Liver (tissue), 10 donors: ENCODE results near the gene ZNF141. TPM values are rescaled to one million over a fixed set of nuclear protein-coding genes. Genes with fewer than 3 reads are reported as not detected.

ENCODE experiments used
- DNase-seq: peaks from one replicate; pipeline ENCODE4 v3.0.0-alpha.2; 2017; ENCODE audit warnings: low spot score
- H3K27ac ChIP-seq, 2 donors: one replicate each; pipeline ENCODE4 v1.7.0; 2013; ENCODE audit warnings: inconsistent platforms in 2 of 2, low read length in 2 of 2, control low read depth in 1 of 2, low read depth in 1 of 2, mild to moderate bottlenecking in 1 of 2
- H3K27me3 ChIP-seq, 4 donors: one replicate each; pipeline versions ENCODE4 v1.6.1 to v1.7.0; 2013; ENCODE audit warnings: low read length in 3 of 4, inconsistent platforms in 1 of 4, mild to moderate bottlenecking in 1 of 4, moderate library complexity in 1 of 4; ENCODE audit not compliant: control insufficient read depth in 4 of 4, insufficient read depth in 4 of 4
- H3K36me3 ChIP-seq, 4 donors: one replicate each; pipeline versions ENCODE4 v1.6.1 to v1.7.0; 2013; ENCODE audit warnings: low read length in 3 of 4, mild to moderate bottlenecking in 3 of 4, low read depth in 1 of 4, moderate library complexity in 1 of 4; ENCODE audit not compliant: control insufficient read depth in 4 of 4, insufficient read depth in 3 of 4
- H3K4me1 ChIP-seq, 4 donors: one replicate each; pipeline versions ENCODE4 v1.6.1 to v1.7.0; 2013; ENCODE audit warnings: low read length in 3 of 4, mild to moderate bottlenecking in 3 of 4, moderate library complexity in 1 of 4; ENCODE audit not compliant: control insufficient read depth in 4 of 4, insufficient read depth in 4 of 4
- H3K4me3 ChIP-seq, 3 donors: one replicate each; pipeline versions ENCODE4 v1.6.1 to v1.7.0; 2013; ENCODE audit warnings: low read length in 3 of 3, control low read depth in 1 of 3, low read depth in 1 of 3, mild to moderate bottlenecking in 1 of 3
- H3K9ac ChIP-seq, 2 donors: one replicate each; pipeline ENCODE4 v1.7.0; 2013; ENCODE audit warnings: low read length in 2 of 2, mild to moderate bottlenecking in 2 of 2, moderate library complexity in 2 of 2, control low read depth in 1 of 2, low read depth in 1 of 2
- H3K9me3 ChIP-seq, 4 donors: one replicate each; pipeline versions ENCODE4 v1.6.1 to v1.7.0; 2013; ENCODE audit warnings: low read length in 3 of 4; ENCODE audit not compliant: control insufficient read depth in 4 of 4
- EGR1 ChIP-seq, 2 donors: IDR thresholded peaks; 2 replicates each; pipeline ENCODE4 v1.6.1; 2016 to 2018; ENCODE audit warnings: antibody characterized with exemption in 2 of 2, low read depth in 2 of 2
- FOXA1 ChIP-seq: IDR thresholded peaks from 2 replicates; pipeline ENCODE4 v1.6.1; 2016; ENCODE audit warnings: antibody characterized with exemption
- FOXA2 ChIP-seq: IDR thresholded peaks from 2 replicates; pipeline ENCODE4 v1.6.1; 2016; ENCODE audit warnings: antibody characterized with exemption
- GABPA ChIP-seq, 2 donors: IDR thresholded peaks in 1 of 2; conservative IDR thresholded peaks in 1 of 2; 2 replicates each; pipeline ENCODE4 v1.6.1; 2016; ENCODE audit warnings: antibody characterized with exemption in 2 of 2, mild to moderate bottlenecking in 1 of 2, moderate library complexity in 1 of 2
- HNF4A ChIP-seq, 2 donors: conservative IDR thresholded peaks; 2 replicates each; pipeline ENCODE4 v1.6.1; 2016; ENCODE audit warnings: antibody characterized with exemption in 2 of 2, mild to moderate bottlenecking in 2 of 2
- HNF4G ChIP-seq: IDR thresholded peaks from 2 replicates; pipeline ENCODE4 v1.6.1; 2016; ENCODE audit warnings: antibody characterized with exemption
- NR2F2 ChIP-seq: IDR thresholded peaks from 2 replicates; pipeline ENCODE4 v1.6.1; 2016; ENCODE audit warnings: antibody characterized with exemption
- RAD21 ChIP-seq, 2 donors: IDR thresholded peaks; 2 replicates each; pipeline ENCODE4 v1.6.1; 2016; ENCODE audit warnings: antibody characterized with exemption in 2 of 2, mild to moderate bottlenecking in 2 of 2
- RXRA ChIP-seq, 2 donors: IDR thresholded peaks; 2 replicates each; pipeline ENCODE4 v1.6.1; 2017 to 2018; ENCODE audit warnings: antibody characterized with exemption in 2 of 2, mild to moderate bottlenecking in 1 of 2
- SP1 ChIP-seq: IDR thresholded peaks from 2 replicates; pipeline ENCODE4 v1.6.1; 2018; ENCODE audit warnings: antibody characterized with exemption, mild to moderate bottlenecking
- TAF1 ChIP-seq: conservative IDR thresholded peaks from 2 replicates; pipeline ENCODE4 v1.6.1; 2016; ENCODE audit warnings: antibody characterized with exemption, mild to moderate bottlenecking
- YY1 ChIP-seq: IDR thresholded peaks from 2 replicates; pipeline ENCODE4 v1.6.1; 2016; ENCODE audit warnings: antibody characterized with exemption, mild to moderate bottlenecking
- WGBS: extraction: QIAGEN DNeasy Blood & Tissue Kit; methylation state at CpG from one replicate; pipeline ENCODE4 v1.1.7; 2013; 5-methylcytosine and 5-hydroxymethylcytosine counted together
- polyA plus RNA-seq, 2 donors: library from polyadenylated mRNA; stranded (reverse) in 1 of 2; unstranded in 1 of 2; fragments of 200-250 nt in 1 of 2; fragments of >200 nt in 1 of 2; fragmentation: Nextera tagmentation in 1 of 2; extraction: Ambion mirVana in 1 of 2; gene quantifications; one replicate each; pipeline versions ENCODE4 v1.2.1 to v1.2.3, GENCODE V29; 2013 to 2015
- small RNA-seq: library from RNA; depleted of rRNA; stranded (forward); fragments of <200 nt; gene quantifications from one replicate; pipeline ENCODE3, GENCODE V24; 2014
- total RNA-seq, 2 donors: library from RNA; depleted of rRNA; stranded (reverse); fragments of >200 nt; gene quantifications; one replicate each; pipeline ENCODE4 v1.2.3, GENCODE V29; 2014
- TF ChIP-seq, protein P1 (sequence below): IDR thresholded peaks from 2 replicates; pipeline ENCODE4 v1.6.1; 2016; ENCODE audit warnings: antibody characterized with exemption, mild to moderate bottlenecking
- TF ChIP-seq, protein P2 (sequence below): IDR thresholded peaks from 2 replicates; pipeline ENCODE4 v1.6.1; 2016; ENCODE audit warnings: antibody characterized with exemption
- TF ChIP-seq, protein P3 (sequence below): IDR thresholded peaks from 2 replicates; pipeline ENCODE4 v1.6.1; 2016; ENCODE audit warnings: antibody characterized with exemption
- donor health status: healthy.
- donor health status: healthy.
- donor health status: healthy.
- donor health status: healthy.
- donor health status: healthy.

The ZNF141 gene
- total and polyA plus RNA-seq, 4 donors, result 2.1 to 15.4 (median 7.7) TPM

DNA sequence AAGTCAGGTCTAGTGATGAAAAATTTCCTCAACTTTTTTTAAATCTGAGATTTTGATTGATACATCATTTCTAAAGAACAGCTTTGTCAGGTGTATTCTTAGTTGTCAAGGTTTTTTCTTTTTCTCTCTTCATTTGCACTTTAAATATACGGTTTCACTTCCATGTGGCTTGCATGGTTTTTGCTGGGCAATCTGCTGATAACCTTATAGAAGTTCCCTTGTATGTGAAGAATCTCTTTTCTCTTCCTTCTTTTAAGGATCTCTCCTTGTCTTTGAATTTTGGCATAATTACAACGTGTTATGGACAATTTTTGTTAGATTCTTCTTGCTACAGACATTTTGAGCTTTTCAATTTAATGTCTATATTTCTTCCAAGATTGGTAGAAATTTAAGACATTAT is 85.0 kb downstream of the ZNF141 start:
- H3K27ac ChIP-seq, result no peak overlapping the region
- H3K27me3 ChIP-seq, result no peaks in the 10 kb centered on the region
- H3K9ac ChIP-seq, result no peak overlapping the region
- H3K9me3 ChIP-seq, result peaks cover 44 to 91% (median 46%) of the 10 kb centered on the region in 4 donors
- peaks cover 0 to 10% (median under 1%) of the 10 kb centered on the region in 4 donors for H3K36me3 ChIP-seq
- no peaks in the 10 kb centered on the region for H3K4me1 ChIP-seq
- DNase-seq, result no peak
- 88% methylated on average over 2 of the region's 2 CpGs for WGBS
- TF ChIP-seq RAD21 (IDR thresholded peaks at IDR 0.05) (no peak), TAF1 (no peak), NR2F2 (no peak), EGR1 (IDR thresholded peaks at IDR 0.05; ENCODE audit: low read depth in 2 of 2) (no peak), FOXA1 (no peak), FOXA2 (no peak), RXRA (IDR thresholded peaks at IDR 0.05) (no peak), GABPA (IDR thresholded peaks at IDR 0.05 in 1 of 2, conservative IDR thresholded peaks at IDR 0.05 in 1 of 2) (no peak), HNF4A (conservative IDR thresholded peaks at IDR 0.05) (no peak), SP1 (no peak), YY1 (no peak), HNF4G (no peak)
- TF ChIP-seq, protein P1, sequence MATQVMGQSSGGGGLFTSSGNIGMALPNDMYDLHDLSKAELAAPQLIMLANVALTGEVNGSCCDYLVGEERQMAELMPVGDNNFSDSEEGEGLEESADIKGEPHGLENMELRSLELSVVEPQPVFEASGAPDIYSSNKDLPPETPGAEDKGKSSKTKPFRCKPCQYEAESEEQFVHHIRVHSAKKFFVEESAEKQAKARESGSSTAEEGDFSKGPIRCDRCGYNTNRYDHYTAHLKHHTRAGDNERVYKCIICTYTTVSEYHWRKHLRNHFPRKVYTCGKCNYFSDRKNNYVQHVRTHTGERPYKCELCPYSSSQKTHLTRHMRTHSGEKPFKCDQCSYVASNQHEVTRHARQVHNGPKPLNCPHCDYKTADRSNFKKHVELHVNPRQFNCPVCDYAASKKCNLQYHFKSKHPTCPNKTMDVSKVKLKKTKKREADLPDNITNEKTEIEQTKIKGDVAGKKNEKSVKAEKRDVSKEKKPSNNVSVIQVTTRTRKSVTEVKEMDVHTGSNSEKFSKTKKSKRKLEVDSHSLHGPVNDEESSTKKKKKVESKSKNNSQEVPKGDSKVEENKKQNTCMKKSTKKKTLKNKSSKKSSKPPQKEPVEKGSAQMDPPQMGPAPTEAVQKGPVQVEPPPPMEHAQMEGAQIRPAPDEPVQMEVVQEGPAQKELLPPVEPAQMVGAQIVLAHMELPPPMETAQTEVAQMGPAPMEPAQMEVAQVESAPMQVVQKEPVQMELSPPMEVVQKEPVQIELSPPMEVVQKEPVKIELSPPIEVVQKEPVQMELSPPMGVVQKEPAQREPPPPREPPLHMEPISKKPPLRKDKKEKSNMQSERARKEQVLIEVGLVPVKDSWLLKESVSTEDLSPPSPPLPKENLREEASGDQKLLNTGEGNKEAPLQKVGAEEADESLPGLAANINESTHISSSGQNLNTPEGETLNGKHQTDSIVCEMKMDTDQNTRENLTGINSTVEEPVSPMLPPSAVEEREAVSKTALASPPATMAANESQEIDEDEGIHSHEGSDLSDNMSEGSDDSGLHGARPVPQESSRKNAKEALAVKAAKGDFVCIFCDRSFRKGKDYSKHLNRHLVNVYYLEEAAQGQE, result no peak
- TF ChIP-seq, protein P2, sequence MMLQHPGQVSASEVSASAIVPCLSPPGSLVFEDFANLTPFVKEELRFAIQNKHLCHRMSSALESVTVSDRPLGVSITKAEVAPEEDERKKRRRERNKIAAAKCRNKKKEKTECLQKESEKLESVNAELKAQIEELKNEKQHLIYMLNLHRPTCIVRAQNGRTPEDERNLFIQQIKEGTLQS, result no peak
- TF ChIP-seq, protein P3, sequence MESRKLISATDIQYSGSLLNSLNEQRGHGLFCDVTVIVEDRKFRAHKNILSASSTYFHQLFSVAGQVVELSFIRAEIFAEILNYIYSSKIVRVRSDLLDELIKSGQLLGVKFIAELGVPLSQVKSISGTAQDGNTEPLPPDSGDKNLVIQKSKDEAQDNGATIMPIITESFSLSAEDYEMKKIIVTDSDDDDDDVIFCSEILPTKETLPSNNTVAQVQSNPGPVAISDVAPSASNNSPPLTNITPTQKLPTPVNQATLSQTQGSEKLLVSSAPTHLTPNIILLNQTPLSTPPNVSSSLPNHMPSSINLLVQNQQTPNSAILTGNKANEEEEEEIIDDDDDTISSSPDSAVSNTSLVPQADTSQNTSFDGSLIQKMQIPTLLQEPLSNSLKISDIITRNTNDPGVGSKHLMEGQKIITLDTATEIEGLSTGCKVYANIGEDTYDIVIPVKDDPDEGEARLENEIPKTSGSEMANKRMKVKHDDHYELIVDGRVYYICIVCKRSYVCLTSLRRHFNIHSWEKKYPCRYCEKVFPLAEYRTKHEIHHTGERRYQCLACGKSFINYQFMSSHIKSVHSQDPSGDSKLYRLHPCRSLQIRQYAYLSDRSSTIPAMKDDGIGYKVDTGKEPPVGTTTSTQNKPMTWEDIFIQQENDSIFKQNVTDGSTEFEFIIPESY, result no peak
- H3K4me3 ChIP-seq, result peak overlapping the region in 1 of 3 donors; percentile 27

Small RNA genes within 50 kb of the gene (small RNA-seq; reads per million reads assigned to genes)
- gene AC079140.2 (not detected), gene MIR571 (not detected), gene ZNF519P4 (not detected)

Other genes starting within 250 kb of the ZNF141 start
- 1 to 10 TPM; 3.7 to 6.5 TPM for gene ZNF718, start 213.3 kb upstream of the ZNF141 start, total RNA-seq
- 1 to 10 TPM in 1 of 2 donors, under 1 TPM in 1; 0.50 to 1.1 TPM for gene ZNF718, start 213.3 kb upstream of the ZNF141 start, polyA plus RNA-seq
- under 1 TPM in 1 of 2 donors, not detected in 1; 0.89 TPM for gene ZNF732, start 32.3 kb upstream of the ZNF141 start, total RNA-seq
- not detected for gene ZNF732, start 32.3 kb upstream of the ZNF141 start, polyA plus RNA-seq
- gene ZNF721, start 161.3 kb downstream of the ZNF141 start, total RNA-seq, result 10 to 100 TPM; 13.0 to 13.8 TPM
- gene ZNF721, start 161.3 kb downstream of the ZNF141 start, polyA plus RNA-seq, result 1 to 10 TPM; 5.4 to 8.4 TPM
- gene PIGG, start 161.4 kb downstream of the ZNF141 start, total RNA-seq, result 10 to 100 TPM; 21.0 to 36.2 TPM
- gene PIGG, start 161.4 kb downstream of the ZNF141 start, polyA plus RNA-seq, result 10 to 100 TPM; 14.3 to 20.2 TPM
- gene TMEM271, start 238.5 kb downstream of the ZNF141 start, total RNA-seq, result not detected
- not detected for gene TMEM271, start 238.5 kb downstream of the ZNF141 start, polyA plus RNA-seq